ENCODE results near the gene MRGPRF. TPM values are rescaled to one million over a fixed set of nuclear protein-coding genes. Genes with fewer than 3 reads are reported as not detected.

MRGPRF gene
- total RNA-seq, 1 donor from 2014 or later = 8.8 TPM

DNA sequence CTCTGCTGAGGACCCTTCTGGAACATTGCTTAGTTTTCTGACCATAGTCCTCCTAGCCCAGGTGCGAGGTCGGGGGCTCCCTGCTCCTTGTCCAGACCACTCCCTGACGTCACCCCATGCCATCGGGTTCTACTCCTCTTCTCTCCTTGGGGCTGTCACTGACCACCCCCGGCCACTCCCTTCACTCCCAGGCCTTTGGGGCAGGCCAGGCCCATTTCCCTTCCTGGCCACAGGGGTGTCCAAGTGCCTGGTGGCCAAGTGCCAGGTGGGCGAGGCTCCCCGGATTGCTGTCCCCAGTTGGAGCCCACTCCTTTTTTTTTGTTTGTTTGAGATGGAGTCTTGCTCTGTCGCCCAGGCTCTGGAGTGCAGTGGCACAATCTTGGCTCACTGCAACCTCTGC is 51.8 kb downstream of the MRGPRF start:
- TF ChIP-seq, protein P1, sequence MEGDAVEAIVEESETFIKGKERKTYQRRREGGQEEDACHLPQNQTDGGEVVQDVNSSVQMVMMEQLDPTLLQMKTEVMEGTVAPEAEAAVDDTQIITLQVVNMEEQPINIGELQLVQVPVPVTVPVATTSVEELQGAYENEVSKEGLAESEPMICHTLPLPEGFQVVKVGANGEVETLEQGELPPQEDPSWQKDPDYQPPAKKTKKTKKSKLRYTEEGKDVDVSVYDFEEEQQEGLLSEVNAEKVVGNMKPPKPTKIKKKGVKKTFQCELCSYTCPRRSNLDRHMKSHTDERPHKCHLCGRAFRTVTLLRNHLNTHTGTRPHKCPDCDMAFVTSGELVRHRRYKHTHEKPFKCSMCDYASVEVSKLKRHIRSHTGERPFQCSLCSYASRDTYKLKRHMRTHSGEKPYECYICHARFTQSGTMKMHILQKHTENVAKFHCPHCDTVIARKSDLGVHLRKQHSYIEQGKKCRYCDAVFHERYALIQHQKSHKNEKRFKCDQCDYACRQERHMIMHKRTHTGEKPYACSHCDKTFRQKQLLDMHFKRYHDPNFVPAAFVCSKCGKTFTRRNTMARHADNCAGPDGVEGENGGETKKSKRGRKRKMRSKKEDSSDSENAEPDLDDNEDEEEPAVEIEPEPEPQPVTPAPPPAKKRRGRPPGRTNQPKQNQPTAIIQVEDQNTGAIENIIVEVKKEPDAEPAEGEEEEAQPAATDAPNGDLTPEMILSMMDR (IDR thresholded peaks at IDR 0.05) = no peak
- no peaks in the 10 kb centered on the region for H3K9me3 Mint-ChIP-seq (ENCODE audit: low read depth)
- no peak overlapping the region for H3K27ac Mint-ChIP-seq (ENCODE audit: unreplicated experiment)
- H3K4me1 Mint-ChIP-seq (ENCODE audit: low read depth) = no peaks in the 10 kb centered on the region
- H3K27me3 Mint-ChIP-seq (ENCODE audit: low read depth) = no peaks in the 10 kb centered on the region
- DNase-seq (ENCODE audit: low spot score) = peak; percentile 68
- H3K4me3 Mint-ChIP-seq (ENCODE audit: unreplicated experiment) = no peak overlapping the region
- no peaks in the 10 kb centered on the region for H3K36me3 Mint-ChIP-seq (ENCODE audit: low read depth)

DNA sequence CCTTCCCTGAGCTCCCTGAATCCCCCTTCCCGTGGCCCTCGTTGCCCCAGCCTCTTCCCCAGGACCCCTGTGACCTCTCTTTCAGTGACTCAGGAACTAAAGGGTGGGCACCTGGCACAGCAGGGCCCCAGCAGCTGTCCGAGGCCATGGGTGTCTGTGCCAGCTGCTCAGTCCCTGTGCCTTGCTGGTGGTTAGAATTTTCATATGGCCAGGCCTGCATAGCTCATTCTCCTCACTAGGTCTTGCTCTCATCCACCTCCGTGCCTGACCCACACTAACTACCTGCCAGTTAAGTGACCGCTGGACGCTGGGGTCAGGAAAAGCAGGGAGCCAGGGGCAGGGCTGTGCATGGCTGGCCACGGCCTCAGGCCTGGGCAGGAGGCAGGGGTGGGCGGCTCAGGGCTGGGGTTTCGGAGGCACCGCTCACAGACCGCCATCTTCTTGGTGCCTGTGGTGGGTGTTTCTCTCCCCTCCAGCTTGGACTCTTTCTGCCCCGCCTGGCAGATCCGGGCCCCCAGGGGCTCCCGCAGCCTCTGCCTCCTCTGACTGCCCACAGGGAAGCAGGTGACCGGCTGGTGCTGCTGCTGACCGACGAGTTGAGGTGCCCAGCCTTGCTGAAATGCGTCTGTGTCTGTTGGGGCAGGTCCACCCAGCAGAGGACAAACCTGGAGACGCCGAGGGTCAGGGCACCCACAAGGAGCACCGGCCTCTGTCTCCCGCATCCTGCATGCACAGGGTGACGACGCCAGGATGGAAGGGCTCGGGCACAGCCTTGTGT is 52.6 kb downstream of the MRGPRF start:
- Mint-ChIP-seq H3K4me1 (ENCODE audit: low read depth) (no peaks in the 10 kb centered on the region), H3K27ac (ENCODE audit: unreplicated experiment) (no peak overlapping the region), H3K4me3 (ENCODE audit: unreplicated experiment) (no peak overlapping the region), H3K27me3 (ENCODE audit: low read depth) (no peaks in the 10 kb centered on the region), H3K9me3 (ENCODE audit: low read depth) (no peaks in the 10 kb centered on the region), H3K36me3 (ENCODE audit: low read depth) (no peaks in the 10 kb centered on the region)
- TF ChIP-seq, protein P1 (IDR thresholded peaks at IDR 0.05) = no peak
- peak; percentile 88 for DNase-seq (ENCODE audit: low spot score)

DNA sequence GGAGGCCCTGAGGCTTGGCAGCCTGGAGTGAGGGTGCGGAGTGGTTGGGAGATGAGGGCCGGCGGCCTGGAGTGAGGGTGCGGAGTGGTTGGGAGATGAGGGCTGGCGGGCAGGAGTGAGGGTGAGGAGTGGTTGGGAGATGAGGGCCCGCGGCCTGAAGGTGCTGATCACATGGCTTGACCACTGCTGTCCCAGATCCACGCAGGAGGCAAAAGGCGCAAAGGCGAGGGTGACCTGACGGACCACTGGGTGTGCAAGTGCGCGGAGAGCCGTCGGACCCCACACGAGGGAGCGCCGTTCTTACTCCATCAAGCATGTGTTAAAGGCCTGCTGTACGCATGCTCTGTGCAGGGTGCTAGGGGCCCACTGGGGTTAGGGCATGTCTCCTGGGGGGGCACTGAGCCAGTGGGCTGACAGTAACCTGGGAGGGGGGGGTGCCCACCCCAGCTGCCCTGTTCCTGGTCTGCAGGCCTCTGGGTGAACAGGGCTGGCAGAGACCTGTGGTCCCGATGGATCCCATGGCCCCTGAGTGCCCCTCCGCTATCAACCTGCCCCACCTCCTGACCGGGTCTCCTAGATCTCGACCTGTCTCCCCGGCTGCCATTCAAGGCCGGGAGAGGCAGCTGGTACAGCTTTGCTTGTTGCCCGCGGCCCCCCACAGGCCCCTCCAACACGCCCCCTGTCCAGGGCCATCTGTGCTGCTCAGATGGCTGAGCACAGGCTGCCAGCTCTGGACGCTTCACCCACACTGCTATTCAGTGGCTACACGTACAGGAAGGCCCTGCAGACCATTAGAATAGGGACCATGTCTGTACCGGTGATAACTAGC is 53.4 kb downstream of the MRGPRF start:
- peak; percentile 75 for DNase-seq (ENCODE audit: low spot score)
- H3K27ac Mint-ChIP-seq (ENCODE audit: unreplicated experiment) = no peak overlapping the region
- no peaks in the 10 kb centered on the region for H3K9me3 Mint-ChIP-seq (ENCODE audit: low read depth)

DNA sequence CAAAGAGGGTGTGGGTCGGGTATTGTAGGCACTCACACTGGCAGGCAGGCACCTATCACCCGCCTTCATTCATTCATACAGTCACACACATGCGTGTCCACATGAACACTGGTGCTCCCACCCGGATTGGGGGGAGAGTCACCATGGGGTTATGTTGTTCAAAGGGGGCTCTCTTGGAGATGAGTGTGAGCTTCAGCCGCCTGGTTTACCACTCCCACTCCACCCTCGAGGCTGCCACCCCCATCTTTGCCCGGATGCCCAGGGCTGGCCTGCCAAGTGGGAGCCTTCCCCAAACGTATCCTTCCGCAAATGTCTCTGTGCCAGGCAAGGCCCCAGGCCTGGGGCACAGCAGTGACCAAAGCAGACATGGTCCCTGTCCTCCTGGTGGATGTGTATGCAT is 54.8 kb downstream of the MRGPRF start:
- no peak overlapping the region for H3K4me3 Mint-ChIP-seq (ENCODE audit: unreplicated experiment)
- no peaks in the 10 kb centered on the region for H3K9me3 Mint-ChIP-seq (ENCODE audit: low read depth)
- H3K36me3 Mint-ChIP-seq (ENCODE audit: low read depth) = no peaks in the 10 kb centered on the region
- no peaks in the 10 kb centered on the region for H3K27me3 Mint-ChIP-seq (ENCODE audit: low read depth)
- H3K4me1 Mint-ChIP-seq (ENCODE audit: low read depth) = peaks cover 5% of the 10 kb centered on the region
- no peak for DNase-seq (ENCODE audit: low spot score)
- TF ChIP-seq, protein P1 (IDR thresholded peaks at IDR 0.05) = no peak
- H3K27ac Mint-ChIP-seq (ENCODE audit: unreplicated experiment) = no peak overlapping the region

More for the DNA sequence above, 53.4 kb downstream of the MRGPRF start:
- Mint-ChIP-seq H3K27me3 (ENCODE audit: low read depth) (no peaks in the 10 kb centered on the region), H3K4me3 (ENCODE audit: unreplicated experiment) (no peak overlapping the region), H3K4me1 (ENCODE audit: low read depth) (peaks cover 5% of the 10 kb centered on the region), H3K36me3 (ENCODE audit: low read depth) (no peaks in the 10 kb centered on the region)
- TF ChIP-seq, protein P1 (IDR thresholded peaks at IDR 0.05) = no peak

DNA sequence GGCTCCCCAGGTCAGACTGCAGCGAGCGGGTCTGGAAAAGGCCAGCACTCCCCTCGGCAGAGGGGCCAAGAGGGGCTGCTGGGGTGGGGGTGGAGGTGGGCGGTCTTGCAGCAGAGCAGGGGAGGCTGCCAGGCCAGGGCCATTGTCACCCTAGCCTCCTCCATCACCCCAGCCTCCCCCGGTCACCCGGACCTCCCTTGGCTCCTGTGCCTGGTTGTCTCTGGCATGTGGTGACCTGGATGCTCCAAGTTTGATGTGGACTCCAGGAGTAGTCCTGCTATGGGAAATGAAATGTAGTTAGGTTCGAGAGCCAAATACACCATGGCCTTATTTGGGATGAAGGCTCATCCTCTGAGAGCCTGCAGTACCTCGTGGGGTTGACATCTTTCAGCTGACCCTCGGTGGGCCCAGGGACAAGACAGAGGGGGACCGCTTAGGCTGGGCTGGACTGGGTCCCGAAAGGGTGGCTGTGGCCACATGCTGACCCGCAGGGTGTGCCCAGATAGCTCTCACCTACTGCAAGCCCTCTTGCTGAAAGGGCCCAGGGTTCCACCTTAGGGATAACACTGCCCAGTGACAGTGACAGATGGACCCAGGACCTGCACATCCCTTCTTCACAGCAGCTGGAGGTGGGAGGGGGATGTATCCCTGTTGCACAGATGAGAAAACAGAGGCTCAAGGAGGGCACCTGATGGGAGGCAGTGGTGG is 56.3 kb downstream of the MRGPRF start:
- TF ChIP-seq, protein P1 (IDR thresholded peaks at IDR 0.05) = no peak
- peaks cover 5% of the 10 kb centered on the region for H3K4me1 Mint-ChIP-seq (ENCODE audit: low read depth)
- DNase-seq (ENCODE audit: low spot score) = no peak
- no peaks in the 10 kb centered on the region for H3K9me3 Mint-ChIP-seq (ENCODE audit: low read depth)
- no peak overlapping the region for H3K4me3 Mint-ChIP-seq (ENCODE audit: unreplicated experiment)
- no peak overlapping the region for H3K27ac Mint-ChIP-seq (ENCODE audit: unreplicated experiment)
- H3K27me3 Mint-ChIP-seq (ENCODE audit: low read depth) = no peaks in the 10 kb centered on the region
- no peaks in the 10 kb centered on the region for H3K36me3 Mint-ChIP-seq (ENCODE audit: low read depth)

Data from chondrocyte (in vitro differentiated cells).